ENCODE measurements around the gene ZNF497.
A peak's percentile ranks its signal among the peaks of the same experiment; 100 is the strongest.
"Not testable (repeated sequence)": the region's sequence is repeated elsewhere in the genome, so short reads cannot be mapped to it uniquely, and the experiment has no call there.

Gene ZNF497

GRCh38 chr19:58394821-58395219 is 32.3 kb upstream of the ZNF497 start:
- DNase-seq (ENCODE audit: low spot score) = no peak

DNA sequence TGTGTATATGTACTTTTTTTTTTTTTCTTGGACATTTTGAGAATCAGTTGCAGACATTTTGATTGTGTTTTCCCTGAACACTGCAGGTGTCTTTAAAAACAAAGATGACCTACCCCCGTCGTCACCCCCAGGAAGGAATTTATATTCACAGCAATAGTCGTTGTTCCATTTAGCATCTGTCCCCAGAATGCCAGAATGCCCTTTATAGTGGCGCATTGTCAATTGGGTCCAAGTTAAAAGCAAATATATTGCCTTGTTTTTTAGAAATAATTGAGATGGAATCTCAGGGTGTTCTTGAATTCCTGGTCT is 31.1 kb upstream of the ZNF497 start:
- DNase-seq (ENCODE audit: low spot score) = no peak

DNA sequence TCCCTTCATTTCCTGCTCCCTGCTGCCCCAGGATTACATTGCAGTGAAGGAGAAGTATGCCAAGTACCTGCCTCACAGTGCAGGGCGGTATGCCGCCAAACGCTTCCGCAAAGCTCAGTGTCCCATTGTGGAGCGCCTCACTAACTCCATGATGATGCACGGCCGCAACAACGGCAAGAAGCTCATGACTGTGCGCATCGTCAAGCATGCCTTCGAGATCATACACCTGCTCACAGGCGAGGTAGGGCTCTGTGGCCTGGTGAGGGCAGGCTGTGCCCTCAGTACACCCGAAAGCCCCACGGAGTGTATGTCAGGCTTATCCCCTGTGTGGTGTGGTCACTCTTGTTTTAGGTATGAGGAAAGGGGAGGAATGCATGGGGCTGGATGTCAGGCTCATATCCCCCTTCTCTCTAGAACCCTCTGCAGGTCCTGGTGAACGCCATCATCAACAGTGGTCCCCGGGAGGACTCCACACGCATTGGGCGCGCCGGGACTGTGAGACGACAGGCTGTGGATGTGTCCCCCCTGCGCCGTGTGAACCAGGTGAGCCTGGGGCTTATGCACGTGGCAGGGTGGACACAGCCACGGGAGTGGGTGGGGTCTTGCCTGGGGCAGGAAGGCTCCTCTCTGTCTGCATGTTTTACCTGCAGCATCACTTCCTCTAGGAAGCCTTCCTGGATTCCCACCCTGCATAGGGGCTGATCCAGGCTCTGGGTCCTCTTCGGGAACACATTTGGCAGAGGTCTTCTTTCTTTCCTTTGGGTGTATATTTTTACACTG is 30.6 kb upstream of the ZNF497 start:
- no peak for DNase-seq (ENCODE audit: low spot score)

DNA sequence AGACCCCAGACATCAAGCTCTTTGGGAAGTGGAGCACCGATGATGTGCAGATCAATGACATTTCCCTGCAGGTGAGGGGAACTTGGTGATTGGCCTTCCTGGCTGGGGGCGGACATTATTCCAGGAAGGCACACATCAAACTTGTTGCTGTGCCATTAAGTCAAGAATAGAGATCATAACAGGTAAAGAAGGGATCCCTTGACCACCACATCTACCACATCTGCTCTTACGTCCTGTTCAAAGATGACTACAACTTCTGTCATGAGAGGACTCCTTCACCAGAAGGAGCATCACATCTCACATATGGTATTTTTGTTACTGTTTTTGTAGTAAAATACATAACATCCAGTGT is 25.6 kb upstream of the ZNF497 start:
- DNase-seq (ENCODE audit: low spot score) = no peak

- no peak for DNase-seq (ENCODE audit: low spot score)
Observed at GRCh38 chr19:58387338-58388174, 25.0 kb upstream of the ZNF497 start.

GRCh38 chr19:58386576-58387337 is 24.2 kb upstream of the ZNF497 start, which contains the start of gene RPS5:
Gene RPS5 (plus strand): TSS chr19:58387269. CDS start chr19:58388138, 869 bp downstream.
- DNase-seq (ENCODE audit: low spot score) = peak; percentile 99

- DNase-seq (ENCODE audit: low spot score) = no peak
Observed at GRCh38 chr19:58385891-58386575, 23.5 kb upstream of the ZNF497 start.

GRCh38 chr19:58385313-58385890 is 22.9 kb upstream of the ZNF497 start:
- DNase-seq (ENCODE audit: low spot score) = no peak

DNA sequence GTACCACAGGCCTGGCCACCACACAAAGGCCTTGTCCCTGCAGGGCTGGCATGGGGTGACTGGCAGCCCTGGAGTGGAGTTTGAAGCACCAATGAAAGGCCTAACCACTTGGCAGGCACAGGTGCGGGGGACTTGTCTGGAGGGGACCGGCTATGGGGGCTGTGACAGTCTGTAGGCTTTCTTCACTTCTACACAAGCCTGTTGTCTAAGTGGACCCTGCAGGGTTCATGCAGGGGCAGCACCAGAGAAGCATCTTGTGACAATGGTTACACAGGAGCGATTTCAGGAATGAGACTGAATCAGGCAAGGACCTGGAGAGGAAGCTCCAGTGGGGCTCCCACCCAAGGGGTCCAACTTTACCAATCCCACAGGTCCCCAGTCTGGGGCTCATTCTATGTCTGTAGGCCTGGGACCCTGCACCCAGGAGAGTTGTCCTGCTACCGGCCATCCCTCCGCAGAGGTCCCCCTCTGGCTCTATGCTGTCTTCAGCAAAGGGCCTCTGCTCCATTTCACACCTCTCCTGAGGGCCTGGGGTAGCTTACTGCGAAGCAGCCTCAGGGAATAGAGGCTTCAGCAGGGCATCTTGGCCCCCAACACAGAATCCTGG is 20.5 kb upstream of the ZNF497 start:
- DNase-seq (ENCODE audit: low spot score) = no peak

DNA sequence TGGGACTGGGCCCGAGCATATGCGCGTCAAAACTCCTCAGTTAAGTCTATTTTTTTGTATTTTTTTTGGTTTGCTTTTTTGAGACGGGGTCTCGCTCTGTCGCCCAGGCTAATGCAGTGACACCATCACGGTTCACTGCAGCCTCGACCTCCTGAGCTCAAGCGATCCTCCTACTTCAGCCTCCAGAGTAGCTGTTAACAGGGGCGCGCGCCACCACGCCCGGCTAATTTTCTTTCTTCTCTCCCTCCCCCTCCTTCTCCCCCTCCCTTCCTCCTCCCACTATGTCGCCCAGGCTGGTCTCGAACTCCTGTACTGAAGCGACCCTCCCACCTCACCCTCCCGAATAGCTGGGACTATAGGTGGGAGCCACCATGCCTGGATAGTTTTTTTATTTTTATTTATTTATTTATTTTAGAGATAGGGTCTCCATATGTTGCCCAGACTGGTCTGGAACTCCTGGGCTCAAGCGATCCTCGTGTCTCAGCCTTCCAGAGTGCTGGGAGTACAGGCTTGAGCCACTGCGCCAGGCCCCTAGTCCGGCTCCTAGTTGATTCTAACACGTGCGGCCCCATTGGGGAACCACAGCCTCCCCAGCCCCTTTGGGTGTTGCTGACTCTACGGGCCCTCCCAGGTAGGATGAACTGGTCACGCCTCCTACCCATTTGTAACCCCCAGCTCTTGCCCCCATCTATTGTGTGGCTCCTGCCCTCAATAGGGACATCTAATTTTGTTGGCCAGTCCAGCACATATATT is 19.1 kb upstream of the ZNF497 start:
- DNase-seq (ENCODE audit: low spot score) = no peak

- peak; percentile 96 for DNase-seq (ENCODE audit: low spot score)
Observed at GRCh38 chr19:58380662-58381459, 18.3 kb upstream of the ZNF497 start, which contains the start of gene ZNF837. Gene ZNF837 (minus strand): TSS chr19:58381030. CDS start chr19:58369332, 11,698 bp downstream.

DNA sequence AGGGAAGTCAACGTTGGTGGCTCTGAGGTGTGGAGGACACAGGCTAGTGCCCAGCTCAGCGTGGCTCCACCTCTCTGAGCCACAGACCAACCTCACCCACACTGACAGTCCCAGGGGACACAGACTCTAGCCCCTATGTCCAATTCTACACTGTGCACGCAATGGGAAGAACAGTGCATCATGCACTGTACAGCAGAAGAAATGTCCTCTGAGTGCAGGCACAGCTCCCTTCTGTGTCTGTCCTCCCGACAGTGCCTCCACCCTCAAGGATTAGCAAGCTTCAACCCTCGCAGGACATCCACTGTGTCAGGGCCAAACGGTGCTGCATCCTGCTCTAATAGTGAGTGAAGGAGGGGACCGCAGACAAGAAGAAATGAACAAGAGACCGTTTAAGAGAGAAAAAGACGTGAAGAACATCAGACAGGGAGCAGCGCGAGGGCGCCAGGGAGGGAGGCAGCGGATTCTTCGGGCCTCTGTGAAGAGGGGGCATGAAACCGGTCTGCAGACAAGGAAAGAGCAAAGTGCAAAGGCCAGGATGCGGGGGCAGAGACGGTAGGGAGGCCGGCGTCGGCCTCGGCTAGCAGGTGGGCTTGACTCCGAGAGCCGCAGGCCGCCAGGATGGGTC is 17.6 kb upstream of the ZNF497 start:
- no peak for DNase-seq (ENCODE audit: low spot score)

- DNase-seq (ENCODE audit: low spot score) = no peak
Observed at GRCh38 chr19:58379246-58379645, 16.7 kb upstream of the ZNF497 start.

GRCh38 chr19:58376724-58377123 is 14.2 kb upstream of the ZNF497 start:
- not testable (repeated sequence) for DNase-seq (ENCODE audit: low spot score)

GRCh38 chr19:58374200-58374599 is 11.6 kb upstream of the ZNF497 start:
- DNase-seq (ENCODE audit: low spot score) = no peak

DNA sequence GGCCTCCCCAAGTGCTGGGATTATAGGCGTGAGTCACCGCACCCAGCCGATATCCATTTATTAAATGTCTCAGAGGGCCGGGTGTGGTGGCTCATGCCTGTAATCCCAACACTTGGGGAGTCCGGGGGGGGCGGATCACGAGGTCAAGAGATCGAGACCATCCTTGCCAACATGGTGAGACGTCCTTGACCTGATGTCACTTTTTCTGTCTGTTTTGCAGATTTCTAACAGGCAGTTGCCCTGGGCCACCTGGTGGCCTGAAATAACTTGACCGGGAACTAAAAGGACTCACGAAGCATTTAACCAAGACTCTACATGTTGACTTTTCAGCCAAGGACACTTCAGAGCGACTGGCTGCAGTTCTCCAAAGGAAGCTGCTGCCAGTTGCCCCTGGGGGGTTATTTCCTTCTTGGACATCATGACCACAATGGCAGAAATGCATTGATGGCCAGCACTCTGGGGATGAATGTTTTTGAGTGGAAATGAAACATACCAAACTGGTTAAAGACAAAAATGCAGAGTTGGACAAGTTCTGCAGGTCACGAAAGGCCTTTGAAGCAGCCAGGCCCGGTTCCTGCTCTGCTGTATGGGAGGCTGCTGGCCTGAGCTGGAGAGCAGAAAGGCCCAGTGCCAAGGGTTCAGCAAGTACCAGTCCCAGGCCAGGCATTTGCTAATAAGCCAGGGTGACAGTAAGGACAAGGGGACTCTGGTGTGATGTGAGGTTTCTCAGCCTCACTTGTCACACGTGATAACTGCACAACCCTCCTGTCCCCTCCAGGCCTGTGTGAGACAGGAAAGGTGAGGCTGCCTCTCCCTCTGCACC is 10.0 kb upstream of the ZNF497 start:
- DNase-seq (ENCODE audit: low spot score) = no peak

- DNase-seq (ENCODE audit: low spot score) = no peak
Observed at GRCh38 chr19:58368561-58369360, 6.2 kb upstream of the ZNF497 start.
